OCI-LY1 (cell line): ENCODE data around the gene SMIM1.
A peak's percentile ranks its signal among the peaks of the same experiment; 100 is the strongest.

Source experiments
- H2AFZ ChIP-seq: fragments of 200-600 bp; sonication (generic), shearing (Covaris generic); 2 replicates; pipeline ENCODE4 v1.6.0; 2014; ENCODE audit warnings: antibody characterized with exemption, mild to moderate bottlenecking, low read length
- H3F3A ChIP-seq: fragments of 200-600 bp; sonication (generic), shearing (Covaris generic); 2 replicates; pipeline ENCODE4 v1.6.0; 2014; ENCODE audit warnings: mild to moderate bottlenecking, antibody characterized with exemption, low read length, moderate library complexity; ENCODE audit not compliant: insufficient read depth
- H3K27ac ChIP-seq: fragments of 200-600 bp; sonication (generic); 2 replicates; pipeline ENCODE4 v1.5.1; 2014; ENCODE audit warnings: low read length, mixed run types, mild to moderate bottlenecking, low read depth; ENCODE audit not compliant: poor library complexity, severe bottlenecking
- H3K27me3 ChIP-seq: fragments of 200-600 bp; sonication (generic); 2 replicates; pipeline ENCODE4 v1.6.0; 2014; ENCODE audit warnings: antibody characterized with exemption, mild to moderate bottlenecking, low read length, moderate library complexity; ENCODE audit not compliant: insufficient read depth
- H3K36me3 ChIP-seq: fragments of 200-600 bp; sonication (generic); 2 replicates; pipeline ENCODE4 v1.6.1; 2014; ENCODE audit warnings: mild to moderate bottlenecking, antibody characterized with exemption, low read length, moderate library complexity, mixed read lengths; ENCODE audit not compliant: insufficient read depth
- H3K4me1 ChIP-seq: fragments of 200-600 bp; sonication (generic); 2 replicates; pipeline ENCODE4 v1.5.1; 2014; ENCODE audit warnings: mild to moderate bottlenecking, low read length, moderate library complexity; ENCODE audit not compliant: insufficient read depth, severe bottlenecking
- H3K4me2 ChIP-seq: fragments of 200-600 bp; sonication (generic), shearing (Covaris generic); 2 replicates; pipeline ENCODE4 v1.6.1; 2014; ENCODE audit warnings: low read length
- H3K4me3 ChIP-seq: fragments of 200-600 bp; sonication (generic); 2 replicates; pipeline ENCODE4 v1.5.1; 2014; ENCODE audit warnings: low read length, low read depth, mild to moderate bottlenecking, mixed read lengths; ENCODE audit not compliant: poor library complexity, severe bottlenecking
- H3K79me2 ChIP-seq: fragments of 200-600 bp; shearing (Covaris generic); 2 replicates; pipeline ENCODE4 v1.6.1; 2016; ENCODE audit warnings: mixed run types, low read length, mixed read lengths; ENCODE audit not compliant: insufficient read depth
- H3K9ac ChIP-seq: fragments of 200-600 bp; sonication (generic), shearing (Covaris generic); 2 replicates; pipeline ENCODE4 v1.6.1; 2014; ENCODE audit warnings: mild to moderate bottlenecking, low read length, mixed read lengths
- H3K9me2 ChIP-seq: fragments of 200-600 bp; sonication (generic), shearing (Covaris generic); 2 replicates; pipeline ENCODE4 v1.6.1; 2014; ENCODE audit warnings: low read depth, mild to moderate bottlenecking, low read length, mixed read lengths
- H3K9me3 ChIP-seq: fragments of 200-600 bp; shearing (Covaris generic); 2 replicates; pipeline ENCODE4 v1.6.1; 2014; ENCODE audit warnings: low read length, mixed read lengths
- H4K20me1 ChIP-seq: fragments of 200-600 bp; sonication (generic), shearing (Covaris generic); 2 replicates; pipeline ENCODE4 v1.6.0; 2016; ENCODE audit warnings: mild to moderate bottlenecking, low read length; ENCODE audit not compliant: insufficient read depth
- CTCF ChIP-seq: fragments of 200-600 bp; sonication (generic), shearing (Covaris generic); IDR thresholded peaks from 2 replicates; pipeline ENCODE4 v1.5.1; 2017; ENCODE audit warnings: mild to moderate bottlenecking, antibody characterized with exemption, low read length, moderate library complexity, mixed read lengths
- EZH2 ChIP-seq: fragments of 200-600 bp; sonication (generic), shearing (Covaris generic); IDR thresholded peaks from 2 replicates; pipeline ENCODE4 v1.8.0; 2017; ENCODE audit warnings: borderline replicate concordance, mixed run types, mild to moderate bottlenecking, antibody characterized with exemption, low read length, moderate library complexity, mixed read lengths

SMIM1 gene

GRCh38 chr1:3790500-3790923 lies 18.0 kb downstream of the SMIM1 start:
- Histone ChIP-seq H3K4me3 (no peak overlapping the region), H3K4me1 (peaks cover 23% of the 10 kb centered on the region), H3K9me3 (no peaks in the 10 kb centered on the region), H3K27me3 (no peaks in the 10 kb centered on the region), H2AFZ (no peak overlapping the region), H3K27ac (no peak overlapping the region), H3K9ac (no peak overlapping the region), H3K4me2 (no peak overlapping the region), H3F3A (no peaks in the 10 kb centered on the region), H4K20me1 (no peaks in the 10 kb centered on the region), H3K9me2 (no peaks in the 10 kb centered on the region), H3K79me2 (peaks cover 30% of the 10 kb centered on the region), H3K36me3 (peaks cover 39% of the 10 kb centered on the region)
- TF ChIP-seq EZH2 (no peak), CTCF (no peak)

- Histone ChIP-seq H3K27ac (no peak overlapping the region), H3K9me3 (no peaks in the 10 kb centered on the region), H4K20me1 (no peaks in the 10 kb centered on the region), H3K4me1 (peaks cover 24% of the 10 kb centered on the region), H2AFZ (no peak overlapping the region), H3K36me3 (peaks cover 35% of the 10 kb centered on the region), H3F3A (no peaks in the 10 kb centered on the region), H3K4me2 (no peak overlapping the region), H3K79me2 (peaks cover 33% of the 10 kb centered on the region), H3K4me3 (no peak overlapping the region), H3K9ac (no peak overlapping the region), H3K27me3 (no peaks in the 10 kb centered on the region), H3K9me2 (no peaks in the 10 kb centered on the region)
- TF ChIP-seq EZH2 (no peak), CTCF (no peak)
These were observed 18.4 kb downstream of the SMIM1 start for GRCh38 chr1:3790952-3791351.

GRCh38 chr1:3795453-3796214 lies 23.1 kb downstream of the SMIM1 start:
- H3K4me3 ChIP-seq, result peak overlapping the region; percentile 83
- H3F3A ChIP-seq, result no peaks in the 10 kb centered on the region
- H3K4me1 ChIP-seq, result peaks cover 33% of the 10 kb centered on the region
- no peaks in the 10 kb centered on the region for H3K9me3 ChIP-seq
- H3K27me3 ChIP-seq, result no peaks in the 10 kb centered on the region; the same call in 1 of the 2 replicates
- no peaks in the 10 kb centered on the region for H4K20me1 ChIP-seq
- peaks cover 14% of the 10 kb centered on the region for H3K36me3 ChIP-seq
- H3K4me2 ChIP-seq, result peak overlapping the region; percentile 98
- H3K9ac ChIP-seq, result peak overlapping the region; percentile 92
- H2AFZ ChIP-seq, result no peak overlapping the region
- no peak overlapping the region for H3K27ac ChIP-seq
- no peaks in the 10 kb centered on the region for H3K9me2 ChIP-seq
- H3K79me2 ChIP-seq, result peaks cover 33% of the 10 kb centered on the region
- TF ChIP-seq CTCF (no peak), EZH2 (no peak)
